K562 (cell line): Measurements from ENCODE around the gene SLC6A6.

Source experiments
- EP300 ChIP-seq: IDR thresholded peaks from 2 replicates; pipeline ENCODE4 v1.6.1; 2012; ENCODE audit warnings: low read length, improper control_type of control experiment
- MXI1 ChIP-seq: IDR thresholded peaks from 2 replicates; pipeline ENCODE4 v1.6.1; 2011; ENCODE audit warnings: low read depth, mild to moderate bottlenecking, improper control_type of control experiment, low read length
- RAD21 ChIP-seq, 2 experiments: fragments of 250-450 bp in 1 of 2; fragments of 450-650 bp in 1 of 2; sonication (Bioruptor Pico) in 1 of 2; formaldehyde crosslinking in 1 of 2; IDR thresholded peaks in 1 of 2; conservative IDR thresholded peaks in 1 of 2; 2 replicates each; pipeline versions ENCODE4 v1.4.0 to v1.8.0; 2020 to 2022; ENCODE audit warnings: mild to moderate bottlenecking in 2 of 2, moderate library complexity in 1 of 2
- ZFP36 ChIP-seq: fragments of 150-350 bp; IDR thresholded peaks from 2 replicates; pipeline ENCODE4 v1.6.1; 2018; ENCODE audit warnings: low read length, low read depth; ENCODE audit not compliant: partially characterized antibody
- ZNF133 ChIP-seq: fragments of 250-450 bp; sonication (Bioruptor Pico); IDR thresholded peaks from 2 replicates; pipeline ENCODE4 v1.4.0; 2020; ENCODE audit warnings: mild to moderate bottlenecking
- ZNF184 ChIP-seq: sonication (generic); formaldehyde crosslinking; IDR thresholded peaks from 2 replicates; pipeline ENCODE4 v1.5.0; 2020; ENCODE audit warnings: missing genetic modification reagents
- ZNF511 ChIP-seq: sonication (generic); formaldehyde crosslinking; IDR thresholded peaks from 2 replicates; pipeline ENCODE4 v1.8.0; 2022; ENCODE audit warnings: mild to moderate bottlenecking, missing genetic modification reagents
- ZSCAN29 ChIP-seq: fragments of 450-650 bp; IDR thresholded peaks from 2 replicates; pipeline ENCODE4 v1.6.1; 2017
- TF ChIP-seq, protein P1 (sequence below), 2 experiments: IDR thresholded peaks; 2 replicates each; pipeline ENCODE4 v1.6.1; 2012; ENCODE audit warnings: improper control_type of control experiment in 2 of 2, low read depth in 2 of 2, low read length in 2 of 2, borderline replicate concordance in 1 of 2
- TF ChIP-seq, protein P2 (sequence below): sonication (generic); formaldehyde crosslinking; IDR thresholded peaks from 2 replicates; pipeline ENCODE4 v1.5.0; 2020; ENCODE audit warnings: missing genetic modification reagents

DNA sequence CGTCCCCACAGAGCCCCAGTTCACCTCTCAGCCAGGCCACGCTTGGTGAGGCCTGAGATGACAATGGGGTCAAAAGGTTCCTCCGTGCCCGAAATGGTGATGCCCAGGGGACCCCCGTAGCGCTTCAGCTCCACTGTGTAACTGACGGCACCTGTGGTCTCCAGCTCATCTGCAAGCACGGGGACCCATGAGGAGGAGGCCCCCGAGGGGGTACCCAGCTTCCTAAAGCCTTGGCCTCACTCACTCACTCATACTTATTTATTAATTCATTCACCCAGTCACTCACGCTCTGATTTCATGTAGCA lies 107.3 kb downstream of the SLC6A6 start:
- TF ChIP-seq ZNF184 (no peak), ZFP36 (no peak), ZSCAN29 (no peak), EP300 (no peak), ZNF133 (no peak), MXI1 (no peak), RAD21 (CRISPR knock-in tag; conservative IDR thresholded peaks at IDR 0.05 in 1 of 2, IDR thresholded peaks at IDR 0.05 in 1 of 2) (no peak), ZNF511 (CRISPR knock-in tag) (no peak)
- TF ChIP-seq, protein P1, sequence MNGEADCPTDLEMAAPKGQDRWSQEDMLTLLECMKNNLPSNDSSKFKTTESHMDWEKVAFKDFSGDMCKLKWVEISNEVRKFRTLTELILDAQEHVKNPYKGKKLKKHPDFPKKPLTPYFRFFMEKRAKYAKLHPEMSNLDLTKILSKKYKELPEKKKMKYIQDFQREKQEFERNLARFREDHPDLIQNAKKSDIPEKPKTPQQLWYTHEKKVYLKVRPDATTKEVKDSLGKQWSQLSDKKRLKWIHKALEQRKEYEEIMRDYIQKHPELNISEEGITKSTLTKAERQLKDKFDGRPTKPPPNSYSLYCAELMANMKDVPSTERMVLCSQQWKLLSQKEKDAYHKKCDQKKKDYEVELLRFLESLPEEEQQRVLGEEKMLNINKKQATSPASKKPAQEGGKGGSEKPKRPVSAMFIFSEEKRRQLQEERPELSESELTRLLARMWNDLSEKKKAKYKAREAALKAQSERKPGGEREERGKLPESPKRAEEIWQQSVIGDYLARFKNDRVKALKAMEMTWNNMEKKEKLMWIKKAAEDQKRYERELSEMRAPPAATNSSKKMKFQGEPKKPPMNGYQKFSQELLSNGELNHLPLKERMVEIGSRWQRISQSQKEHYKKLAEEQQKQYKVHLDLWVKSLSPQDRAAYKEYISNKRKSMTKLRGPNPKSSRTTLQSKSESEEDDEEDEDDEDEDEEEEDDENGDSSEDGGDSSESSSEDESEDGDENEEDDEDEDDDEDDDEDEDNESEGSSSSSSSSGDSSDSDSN (IDR thresholded peaks at IDR 0.05; ENCODE audit: borderline replicate concordance in 1 of 2, low read depth in 2 of 2, low read length in 2 of 2), result no peak
- TF ChIP-seq, protein P2, sequence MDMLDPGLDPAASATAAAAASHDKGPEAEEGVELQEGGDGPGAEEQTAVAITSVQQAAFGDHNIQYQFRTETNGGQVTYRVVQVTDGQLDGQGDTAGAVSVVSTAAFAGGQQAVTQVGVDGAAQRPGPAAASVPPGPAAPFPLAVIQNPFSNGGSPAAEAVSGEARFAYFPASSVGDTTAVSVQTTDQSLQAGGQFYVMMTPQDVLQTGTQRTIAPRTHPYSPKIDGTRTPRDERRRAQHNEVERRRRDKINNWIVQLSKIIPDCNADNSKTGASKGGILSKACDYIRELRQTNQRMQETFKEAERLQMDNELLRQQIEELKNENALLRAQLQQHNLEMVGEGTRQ (CRISPR knock-in tag), result no peak
